WTC11 (cell line): Measurements from ENCODE around the gene MORN5. TPM values are rescaled to one million over a fixed set of nuclear protein-coding genes. Genes with fewer than 3 reads are reported as not detected.

Source experiments
- ATAC-seq: fragments of 200-7000 bp; cut with Tn5 transposase; 2 replicates; pipeline ENCODE4 v1.10.0; 2021; ENCODE audit warnings: mild to moderate bottlenecking, moderate library complexity
- CTCF ChIA-PET: fragments of 300-600 bp; sonication (Branson Sonifier 250); formaldehyde crosslinking; loops from one replicate; lab custom pipeline; 2021; ENCODE audit warnings: antibody characterized with exemption; lab: Charles Lee
- POLR2A ChIA-PET: fragments of 350-600 bp; sonication (Branson Sonifier 250); formaldehyde crosslinking; loops from one replicate; lab custom pipeline; 2021; ENCODE audit warnings: antibody characterized with exemption; lab: Charles Lee
- DNase-seq: peaks from one replicate; pipeline ENCODE4 v3.0.0; 2021; ENCODE audit warnings: low spot score
- H3K27ac Mint-ChIP-seq: 2 replicates; pipeline ENCODE4 v1.8.0; 2021; ENCODE audit warnings: mixed read lengths
- H3K27me3 Mint-ChIP-seq: 2 replicates; pipeline ENCODE4 v1.8.0; 2021; ENCODE audit warnings: low read depth, mild to moderate bottlenecking, moderate library complexity, mixed read lengths
- H3K36me3 Mint-ChIP-seq: 2 replicates; pipeline ENCODE4 v1.8.0; 2021; ENCODE audit warnings: mixed read lengths
- H3K4me1 Mint-ChIP-seq: 2 replicates; pipeline ENCODE4 v1.8.0; 2022; ENCODE audit warnings: mixed read lengths
- H3K4me3 Mint-ChIP-seq: 2 replicates; pipeline ENCODE4 v1.8.0; 2021; ENCODE audit warnings: mild to moderate bottlenecking, moderate library complexity, mixed read lengths
- H3K9me3 Mint-ChIP-seq: 2 replicates; pipeline ENCODE4 v1.8.0; 2021; ENCODE audit warnings: mixed read lengths
- AR ChIP-seq: fragments of 250-450 bp; sonication (Bioruptor Pico); IDR thresholded peaks from 2 replicates; pipeline ENCODE4 v1.9.0; 2021; ENCODE audit warnings: mild to moderate bottlenecking
- CREB1 ChIP-seq: sonication (generic); formaldehyde crosslinking; IDR thresholded peaks from 2 replicates; pipeline ENCODE4 v1.8.0; 2023; ENCODE audit warnings: mild to moderate bottlenecking, missing genetic modification reagents
- E2F4 ChIP-seq: sonication (generic); formaldehyde crosslinking; IDR thresholded peaks from 2 replicates; pipeline ENCODE4 v1.8.1; 2022; ENCODE audit warnings: low read depth, mild to moderate bottlenecking, moderate library complexity, missing genetic modification reagents, borderline replicate concordance
- ERG ChIP-seq: fragments of 250-450 bp; sonication (Bioruptor Pico); IDR thresholded peaks from 2 replicates; pipeline ENCODE4 v1.8.0; 2021; ENCODE audit warnings: mild to moderate bottlenecking
- FOXP1 ChIP-seq: sonication (generic); formaldehyde crosslinking; IDR thresholded peaks from 2 replicates; pipeline ENCODE4 v1.8.0; 2022; ENCODE audit warnings: missing genetic modification reagents, mild to moderate bottlenecking, moderate library complexity, borderline replicate concordance
- FOXP4 ChIP-seq: sonication (generic); formaldehyde crosslinking; IDR thresholded peaks from 2 replicates; pipeline ENCODE4 v1.8.0; 2022; ENCODE audit warnings: mild to moderate bottlenecking, missing genetic modification reagents
- MYBL2 ChIP-seq: sonication (generic); formaldehyde crosslinking; IDR thresholded peaks from 2 replicates; pipeline ENCODE4 v1.8.1; 2023; ENCODE audit warnings: mild to moderate bottlenecking, moderate library complexity, missing genetic modification reagents
- NFATC4 ChIP-seq: fragments of 250-450 bp; sonication (Bioruptor Pico); IDR thresholded peaks from 2 replicates; pipeline ENCODE4 v1.9.0; 2021; ENCODE audit warnings: mild to moderate bottlenecking
- OVOL2 ChIP-seq: fragments of 250-450 bp; sonication (Bioruptor Pico); IDR thresholded peaks from 2 replicates; pipeline ENCODE4 v1.9.0; 2021; ENCODE audit warnings: mild to moderate bottlenecking, borderline replicate concordance
- PREB ChIP-seq: sonication (generic); formaldehyde crosslinking; IDR thresholded peaks from 2 replicates; pipeline ENCODE4 v1.8.1; 2022; ENCODE audit warnings: mild to moderate bottlenecking, missing genetic modification reagents, moderate library complexity, borderline replicate concordance
- SMAD3 ChIP-seq: sonication (generic); formaldehyde crosslinking; IDR thresholded peaks from 2 replicates; pipeline ENCODE4 v1.8.0; 2022; ENCODE audit warnings: missing genetic modification reagents, mild to moderate bottlenecking, borderline replicate concordance
- TCF7 ChIP-seq: sonication (generic); formaldehyde crosslinking; IDR thresholded peaks from 2 replicates; pipeline ENCODE4 v1.8.0; 2022; ENCODE audit warnings: mild to moderate bottlenecking, low read depth, missing genetic modification reagents, moderate library complexity
- USF1 ChIP-seq: sonication (generic); formaldehyde crosslinking; IDR thresholded peaks from 2 replicates; pipeline ENCODE4 v1.8.0; 2022; ENCODE audit warnings: mild to moderate bottlenecking, missing genetic modification reagents
- ZBTB21 ChIP-seq: sonication (generic); formaldehyde crosslinking; IDR thresholded peaks from 2 replicates; pipeline ENCODE4 v1.8.1; 2023; ENCODE audit warnings: mild to moderate bottlenecking, missing genetic modification reagents, borderline replicate concordance
- ZBTB43 ChIP-seq: sonication (generic); formaldehyde crosslinking; IDR thresholded peaks from 2 replicates; pipeline ENCODE4 v1.8.1; 2023; ENCODE audit warnings: mild to moderate bottlenecking, missing genetic modification reagents
- ZNF232 ChIP-seq: sonication (generic); formaldehyde crosslinking; IDR thresholded peaks from 2 replicates; pipeline ENCODE4 v1.8.0; 2022; ENCODE audit warnings: mild to moderate bottlenecking, missing genetic modification reagents
- ZNF281 ChIP-seq: sonication (generic); formaldehyde crosslinking; IDR thresholded peaks from 2 replicates; pipeline ENCODE4 v1.8.0; 2023; ENCODE audit warnings: mild to moderate bottlenecking, missing genetic modification reagents
- ZNF317 ChIP-seq: sonication (generic); formaldehyde crosslinking; IDR thresholded peaks from 2 replicates; pipeline ENCODE4 v1.8.1; 2023; ENCODE audit warnings: low read depth, mild to moderate bottlenecking, moderate library complexity, missing genetic modification reagents, borderline replicate concordance
- total RNA-seq: library from RNA; stranded (reverse); gene quantifications from 3 replicates; pipeline ENCODE4 v1.2.3, GENCODE V29; 2021

The MORN5 gene
- total RNA-seq, 1 experiment from 2014 or later, result not detected

- TF ChIP-seq ZBTB43 (CRISPR knock-in tag), result no peak
- no peak for TF ChIP-seq ZNF281
- TF ChIP-seq ERG (CRISPR knock-in tag), result no peak
- TF ChIP-seq ZNF317 (CRISPR knock-in tag), result no peak
- TF ChIP-seq E2F4, result no peak
- no peak for TF ChIP-seq PREB
- TF ChIP-seq FOXP1 (CRISPR knock-in tag), result no peak
- no peak for TF ChIP-seq ZBTB21 (CRISPR knock-in tag)
- TF ChIP-seq NFATC4, result no peak
- TF ChIP-seq CREB1, result no peak
- TF ChIP-seq USF1 (CRISPR knock-in tag), result no peak
- TF ChIP-seq ZNF232 (CRISPR knock-in tag), result no peak
- no peak for TF ChIP-seq AR (CRISPR knock-in tag)
- no peak for TF ChIP-seq SMAD3 (CRISPR knock-in tag)
- TF ChIP-seq OVOL2 (CRISPR knock-in tag), result no peak
- no peak for TF ChIP-seq FOXP4 (CRISPR knock-in tag)
- no peak for TF ChIP-seq MYBL2 (CRISPR knock-in tag)
- no peak for TF ChIP-seq TCF7
- Mint-ChIP-seq H3K27me3 (peaks cover 100% of the 10 kb centered on the region), H3K27ac (no peak overlapping the region), H3K9me3 (no peaks in the 10 kb centered on the region), H3K4me3 (no peak overlapping the region), H3K4me1 (peaks cover 67% of the 10 kb centered on the region), H3K36me3 (peaks cover 10% of the 10 kb centered on the region)
- ChIA-PET POLR2A (no interaction called here), CTCF (interaction anchor here (1.6 to 3.0 kb wide), 2 partner anchors 9 to 101 kb away, joined by 4 to 15 read pairs; no protein-coding TSS in a partner anchor)
- no peak for DNase-seq
- no peak for ATAC-seq
Observed at GRCh38 chr9:122222791-122223190, 63.1 kb downstream of the MORN5 start.
